Activated naive CD8-positive, alpha-beta T cell treated with anti-CD3 and anti-CD28 coated beads, Interleukin-2, amount 10 ng/mL, durations not matched to agents 7 days and 5 days (primary cell): Measurements from ENCODE around the gene FLRT1. TPM values are rescaled to one million over a fixed set of nuclear protein-coding genes. Genes with fewer than 3 reads are reported as not detected.
A peak's percentile ranks its signal among the peaks of the same experiment; 100 is the strongest.

Source experiments
- ATAC-seq: fragments of 150-1000 bp; cut with Tn5 transposase; one replicate; pipeline ENCODE4 v1.10.0; 2021; ENCODE audit warnings: low read depth, moderate library complexity
- POLR2A ChIA-PET: fragments of 350-600 bp; sonication (Branson Sonifier 250); formaldehyde crosslinking; loops from one replicate; lab custom pipeline; 2021; ENCODE audit warnings: antibody characterized with exemption; lab: Charles Lee
- DNase-seq: peaks from one replicate; pipeline ENCODE4 v3.0.0; 2021
- H3K27ac Mint-ChIP-seq: one replicate; pipeline ENCODE4 v1.8.0; 2022; ENCODE audit warnings: mild to moderate bottlenecking, mixed read lengths
- H3K27me3 Mint-ChIP-seq: one replicate; pipeline ENCODE4 v1.8.0; 2022; ENCODE audit warnings: mild to moderate bottlenecking, moderate library complexity, mixed read lengths
- H3K36me3 Mint-ChIP-seq: one replicate; pipeline ENCODE4 v1.8.0; 2021; ENCODE audit warnings: mild to moderate bottlenecking, mixed read lengths
- H3K4me1 Mint-ChIP-seq: one replicate; pipeline ENCODE4 v1.8.0; 2021; ENCODE audit warnings: mixed read lengths
- H3K4me3 Mint-ChIP-seq: one replicate; pipeline ENCODE4 v1.8.0; 2022; ENCODE audit warnings: mild to moderate bottlenecking, moderate library complexity, mixed read lengths
- H3K9me3 Mint-ChIP-seq: one replicate; pipeline ENCODE4 v1.8.0; 2021; ENCODE audit warnings: mixed read lengths
- total RNA-seq, 2 experiments: library from RNA; stranded (reverse); gene quantifications; one replicate each; pipeline ENCODE4 v1.2.3, GENCODE V29; 2021

FLRT1 gene
- total RNA-seq, 2 experiments from 2014 or later, result not detected

DNA sequence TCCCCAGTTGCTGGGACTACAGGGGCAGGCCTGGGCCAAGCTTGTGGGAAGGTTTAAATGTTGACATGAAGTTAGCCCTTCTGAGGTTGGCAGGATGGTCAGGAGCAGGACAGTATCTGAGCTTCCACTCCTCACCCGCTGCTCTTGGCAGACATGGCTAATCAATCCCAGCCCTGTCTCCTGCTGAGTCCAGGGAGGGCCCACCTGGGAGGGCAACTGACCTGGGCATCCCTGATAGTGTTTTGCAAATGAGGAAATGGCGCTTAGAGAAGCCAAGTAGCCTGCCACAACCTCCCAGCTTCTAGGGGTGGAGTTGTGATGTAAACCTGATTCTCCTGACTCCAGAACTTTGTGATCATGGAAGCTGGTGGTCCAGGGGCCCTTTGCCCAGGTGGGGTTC is 16.7 kb downstream of the FLRT1 start:
- H3K27ac Mint-ChIP-seq, result no peak overlapping the region
- ATAC-seq (no peak), DNase-seq (no peak)
- H3K4me3 Mint-ChIP-seq, result no peak overlapping the region
- POLR2A ChIA-PET, result no interaction called here
- no peaks in the 10 kb centered on the region for H3K27me3 Mint-ChIP-seq
- no peaks in the 10 kb centered on the region for H3K36me3 Mint-ChIP-seq
- no peaks in the 10 kb centered on the region for H3K4me1 Mint-ChIP-seq
- H3K9me3 Mint-ChIP-seq, result no peaks in the 10 kb centered on the region

DNA sequence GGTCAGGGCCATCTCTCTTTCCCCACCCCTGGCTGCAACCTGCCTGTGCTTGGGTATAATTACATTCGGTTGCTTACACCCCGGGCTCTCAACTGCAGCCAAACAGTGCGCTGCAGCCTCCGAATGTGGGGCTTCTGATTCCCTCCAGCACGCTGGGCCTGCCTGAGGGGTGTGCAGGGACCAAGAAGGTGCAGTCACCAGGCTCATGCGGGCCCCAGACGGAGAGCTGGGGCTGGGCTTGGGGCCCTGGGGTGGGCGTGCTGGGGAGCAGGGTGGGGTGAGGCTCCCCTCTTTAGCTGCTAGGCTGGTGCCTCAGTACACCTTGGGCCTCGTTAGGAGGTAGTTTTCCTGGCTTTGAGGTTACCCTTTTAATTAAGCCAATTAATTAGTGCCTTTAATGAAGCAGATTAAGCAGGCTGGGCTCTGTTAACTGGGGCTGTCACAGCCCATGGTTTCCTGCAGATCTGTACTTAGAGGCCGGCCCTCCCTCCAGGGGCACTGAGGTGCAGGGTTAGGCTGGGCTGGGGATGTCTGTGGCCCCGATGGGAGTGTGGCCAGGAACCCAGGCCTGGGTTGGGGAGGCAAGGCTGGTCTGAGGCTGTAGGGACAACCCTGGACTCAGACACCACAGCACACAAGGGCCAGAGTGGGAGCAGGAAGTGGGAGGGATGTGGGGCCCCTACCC is 17.3 kb downstream of the FLRT1 start:
- no peak overlapping the region for H3K4me3 Mint-ChIP-seq
- H3K27ac Mint-ChIP-seq, result no peak overlapping the region
- POLR2A ChIA-PET, result no interaction called here
- ATAC-seq, result no peak
- H3K9me3 Mint-ChIP-seq, result no peaks in the 10 kb centered on the region
- H3K4me1 Mint-ChIP-seq, result no peaks in the 10 kb centered on the region
- no peak for DNase-seq
- H3K36me3 Mint-ChIP-seq, result no peaks in the 10 kb centered on the region
- no peaks in the 10 kb centered on the region for H3K27me3 Mint-ChIP-seq

DNA sequence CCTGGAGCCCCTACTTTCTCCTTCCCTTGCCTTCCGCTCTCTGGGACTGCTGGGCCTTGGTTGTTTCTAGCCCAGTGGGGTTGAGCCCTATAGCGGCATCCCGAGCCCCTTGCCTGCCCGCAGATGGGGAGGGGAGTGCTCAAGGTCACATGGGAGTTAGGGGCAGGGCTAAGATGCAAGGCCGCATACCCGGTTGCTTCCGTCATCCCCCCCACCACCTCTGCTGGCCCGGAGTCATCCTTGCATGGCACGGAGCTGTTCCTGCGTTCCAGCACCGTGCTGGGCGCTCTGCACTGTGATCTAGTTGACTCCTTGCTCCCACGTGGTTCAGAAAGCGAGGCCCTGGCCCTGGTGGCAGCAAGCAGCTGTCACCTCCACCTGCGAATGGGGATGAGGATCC is 18.0 kb downstream of the FLRT1 start:
- no peaks in the 10 kb centered on the region for H3K4me1 Mint-ChIP-seq
- H3K4me3 Mint-ChIP-seq, result no peak overlapping the region
- no peaks in the 10 kb centered on the region for H3K27me3 Mint-ChIP-seq
- no peaks in the 10 kb centered on the region for H3K9me3 Mint-ChIP-seq
- H3K36me3 Mint-ChIP-seq, result no peaks in the 10 kb centered on the region
- no peak overlapping the region for H3K27ac Mint-ChIP-seq
- DNase-seq (no peak), ATAC-seq (no peak)
- POLR2A ChIA-PET, result no interaction called here

DNA sequence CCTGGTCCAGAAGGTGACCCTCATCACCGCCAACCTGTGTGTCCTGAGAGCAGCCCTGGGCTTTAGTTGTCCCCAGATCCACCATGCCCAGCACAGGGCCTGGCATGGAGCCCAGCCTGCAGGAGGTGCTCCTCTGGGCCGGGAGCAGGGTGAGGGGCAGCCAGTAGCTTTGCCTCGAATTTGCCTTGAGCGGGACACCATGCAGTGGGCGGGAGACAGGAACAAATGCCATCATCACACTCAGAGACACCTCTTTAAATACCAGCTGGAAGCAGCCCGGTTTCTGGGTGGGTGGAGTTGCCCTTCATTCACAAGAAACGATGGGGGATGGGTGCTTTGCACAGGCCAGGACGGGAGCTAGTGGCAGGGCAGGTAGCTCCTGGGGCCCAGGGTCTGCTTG is 19.3 kb downstream of the FLRT1 start:
- H3K4me1 Mint-ChIP-seq, result no peaks in the 10 kb centered on the region
- no peak overlapping the region for H3K27ac Mint-ChIP-seq
- ATAC-seq, result no peak

DNA sequence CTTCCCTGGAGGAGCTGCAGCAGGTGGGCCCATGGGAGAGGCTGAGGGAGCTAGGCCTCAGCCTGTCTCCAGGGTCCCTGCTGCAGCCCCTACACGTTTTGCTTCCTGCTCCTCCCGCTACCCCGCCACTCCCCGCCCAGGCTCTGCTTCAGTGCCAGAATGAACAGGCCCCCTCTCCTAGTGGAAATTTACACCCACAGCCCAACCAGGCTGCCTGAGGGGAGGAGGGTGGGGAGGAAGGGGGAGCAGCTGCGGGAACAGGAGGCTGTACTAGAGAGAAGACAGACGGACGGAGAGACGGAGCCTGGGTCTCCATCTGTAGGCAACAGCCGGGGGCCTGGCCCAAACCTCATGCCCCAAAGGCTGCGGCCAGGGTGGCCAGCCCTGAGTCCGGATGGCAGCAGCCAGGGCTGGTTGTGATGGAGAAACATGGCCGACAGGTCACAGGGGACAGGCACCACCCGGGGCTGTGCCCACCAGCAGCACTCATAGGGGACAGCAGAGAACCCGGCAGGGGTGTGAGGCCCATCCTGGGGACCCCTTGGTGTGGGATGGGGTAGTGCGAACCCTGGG is 20.6 kb downstream of the FLRT1 start:
- no peak overlapping the region for H3K27ac Mint-ChIP-seq

More for the DNA sequence above, 19.3 kb downstream of the FLRT1 start:
- Mint-ChIP-seq H3K36me3 (no peaks in the 10 kb centered on the region), H3K9me3 (no peaks in the 10 kb centered on the region), H3K4me3 (no peak overlapping the region), H3K27me3 (peaks cover 3% of the 10 kb centered on the region)
- POLR2A ChIA-PET, result no interaction called here
- no peak for DNase-seq

DNA sequence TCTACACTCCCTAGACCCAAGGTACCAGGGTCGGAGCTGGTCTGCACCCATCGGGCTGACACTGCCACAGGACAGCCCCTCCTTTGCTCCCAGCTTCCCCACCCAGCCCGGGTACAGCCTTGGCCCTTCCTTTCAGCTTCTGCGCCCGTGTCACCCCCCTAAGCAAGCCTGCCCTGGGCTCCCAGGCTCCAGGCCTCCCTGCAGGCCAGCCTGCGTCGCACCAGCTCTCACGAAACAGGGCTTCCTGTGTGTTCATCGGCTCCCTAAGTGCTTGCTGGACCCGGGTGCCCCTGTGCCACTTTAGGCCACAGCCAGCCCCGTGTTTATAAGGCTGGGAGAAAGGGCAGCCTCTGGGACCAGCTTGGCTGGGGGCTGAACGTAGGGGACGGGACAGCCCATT is 21.1 kb downstream of the FLRT1 start:
- POLR2A ChIA-PET, result no interaction called here
- H3K27ac Mint-ChIP-seq, result no peak overlapping the region
- H3K4me3 Mint-ChIP-seq, result no peak overlapping the region
- H3K36me3 Mint-ChIP-seq, result no peaks in the 10 kb centered on the region
- H3K27me3 Mint-ChIP-seq, result peaks cover 16% of the 10 kb centered on the region
- peaks cover 6% of the 10 kb centered on the region for H3K4me1 Mint-ChIP-seq
- DNase-seq (no peak), ATAC-seq (no peak)
- H3K9me3 Mint-ChIP-seq, result no peaks in the 10 kb centered on the region

More for the DNA sequence above, 20.6 kb downstream of the FLRT1 start:
- ATAC-seq (no peak), DNase-seq (no peak)
- POLR2A ChIA-PET, result no interaction called here
- H3K9me3 Mint-ChIP-seq, result no peaks in the 10 kb centered on the region
- H3K4me1 Mint-ChIP-seq, result peaks cover 4% of the 10 kb centered on the region
- H3K27me3 Mint-ChIP-seq, result peaks cover 10% of the 10 kb centered on the region
- H3K4me3 Mint-ChIP-seq, result no peak overlapping the region
- no peaks in the 10 kb centered on the region for H3K36me3 Mint-ChIP-seq

DNA sequence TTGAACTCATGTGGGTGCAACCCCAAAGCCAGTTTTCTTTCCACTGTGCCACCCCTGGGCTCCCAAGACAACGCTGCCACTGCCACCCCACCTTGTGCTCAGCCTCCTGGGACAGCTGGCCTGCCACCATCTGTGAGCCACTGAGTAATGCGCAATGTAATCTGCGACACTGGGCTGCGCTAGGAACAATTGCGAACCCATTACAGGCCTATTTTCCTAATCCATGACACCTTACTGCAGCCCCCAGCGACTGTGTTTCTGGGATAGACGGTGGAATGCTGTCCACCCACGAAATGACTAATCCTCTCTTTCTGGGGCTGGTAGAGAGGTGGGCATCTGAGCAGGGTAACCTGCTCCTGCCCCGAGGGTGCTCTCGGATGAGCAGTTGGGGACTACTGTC is 22.2 kb downstream of the FLRT1 start:
- H3K27me3 Mint-ChIP-seq, result peaks cover 22% of the 10 kb centered on the region

DNA sequence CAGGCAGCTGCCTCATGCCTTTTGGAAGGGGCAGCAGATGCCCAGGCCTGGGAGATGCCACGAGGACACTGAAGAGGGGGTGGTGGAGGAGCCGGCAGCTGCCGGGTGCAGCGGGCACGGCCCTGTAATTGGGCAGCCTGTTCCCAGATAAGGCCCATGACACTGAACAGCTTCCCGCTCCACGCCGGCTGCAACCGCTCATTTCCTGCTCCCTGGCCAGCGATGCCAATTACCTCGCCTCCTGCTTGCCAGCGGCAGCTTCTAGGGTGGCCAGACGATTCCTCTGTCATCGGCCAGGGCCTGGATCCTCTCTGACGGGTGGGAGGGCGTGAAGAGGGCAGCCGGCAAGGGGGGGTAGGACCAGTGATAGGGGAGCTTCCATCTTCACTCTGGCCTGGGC is 22.8 kb downstream of the FLRT1 start:
- peaks cover 24% of the 10 kb centered on the region for H3K27me3 Mint-ChIP-seq
- POLR2A ChIA-PET, result no interaction called here
- H3K36me3 Mint-ChIP-seq, result no peaks in the 10 kb centered on the region
- peaks cover 6% of the 10 kb centered on the region for H3K4me1 Mint-ChIP-seq
- H3K4me3 Mint-ChIP-seq, result no peak overlapping the region
- ATAC-seq (no peak), DNase-seq (no peak)
- no peak overlapping the region for H3K27ac Mint-ChIP-seq
- H3K9me3 Mint-ChIP-seq, result no peaks in the 10 kb centered on the region

More for the DNA sequence above, 22.2 kb downstream of the FLRT1 start:
- ATAC-seq (no peak), DNase-seq (no peak)
- H3K9me3 Mint-ChIP-seq, result no peaks in the 10 kb centered on the region
- H3K4me1 Mint-ChIP-seq, result peaks cover 6% of the 10 kb centered on the region
- POLR2A ChIA-PET, result no interaction called here
- H3K36me3 Mint-ChIP-seq, result no peaks in the 10 kb centered on the region
- no peak overlapping the region for H3K27ac Mint-ChIP-seq
- H3K4me3 Mint-ChIP-seq, result no peak overlapping the region

DNA sequence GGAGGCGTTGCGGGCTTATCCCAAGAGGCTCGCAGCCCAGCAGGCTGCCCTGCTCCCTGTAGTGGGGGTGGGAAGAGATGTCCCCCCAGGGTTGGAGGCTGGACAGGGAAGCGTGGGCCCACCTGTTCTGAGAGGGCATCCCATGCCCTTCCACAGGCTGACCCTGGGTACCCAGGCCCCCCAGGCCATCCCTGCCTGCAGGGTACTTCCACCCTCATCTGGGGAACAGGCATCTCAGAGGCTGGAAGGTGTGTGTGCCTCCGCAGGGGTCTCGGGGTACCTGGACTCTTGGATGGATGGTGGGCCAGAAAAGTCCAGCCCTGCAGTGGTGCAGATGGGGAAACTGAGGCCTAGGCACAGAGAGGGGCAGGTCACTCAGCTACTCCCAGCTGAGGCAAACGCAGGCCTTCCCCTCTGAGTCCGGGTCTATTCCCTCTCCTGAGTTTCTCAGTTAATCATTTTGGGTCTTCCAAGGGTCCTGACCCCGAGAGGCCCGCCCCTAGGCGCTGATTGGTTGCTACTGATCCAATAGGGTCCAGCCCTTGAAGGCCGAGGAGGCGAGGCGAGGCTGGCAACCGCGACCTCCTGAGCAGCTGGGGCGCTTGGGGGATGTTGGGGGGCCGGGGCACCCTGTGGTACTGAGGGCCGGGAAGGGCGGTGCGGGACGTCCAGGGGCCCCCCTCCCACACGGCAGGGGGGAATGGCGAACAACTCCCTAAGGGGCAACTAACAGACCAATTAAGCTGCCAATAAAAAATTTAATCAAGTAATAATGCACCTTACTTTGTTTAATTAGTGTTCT is 23.8 kb downstream of the FLRT1 start:
- no peak overlapping the region for H3K4me3 Mint-ChIP-seq
- no peaks in the 10 kb centered on the region for H3K9me3 Mint-ChIP-seq
- peaks cover 6% of the 10 kb centered on the region for H3K4me1 Mint-ChIP-seq
- POLR2A ChIA-PET, result no interaction called here
- ATAC-seq (no peak), DNase-seq (no peak)
- no peak overlapping the region for H3K27ac Mint-ChIP-seq
- H3K36me3 Mint-ChIP-seq, result no peaks in the 10 kb centered on the region
- H3K27me3 Mint-ChIP-seq, result peaks cover 24% of the 10 kb centered on the region

DNA sequence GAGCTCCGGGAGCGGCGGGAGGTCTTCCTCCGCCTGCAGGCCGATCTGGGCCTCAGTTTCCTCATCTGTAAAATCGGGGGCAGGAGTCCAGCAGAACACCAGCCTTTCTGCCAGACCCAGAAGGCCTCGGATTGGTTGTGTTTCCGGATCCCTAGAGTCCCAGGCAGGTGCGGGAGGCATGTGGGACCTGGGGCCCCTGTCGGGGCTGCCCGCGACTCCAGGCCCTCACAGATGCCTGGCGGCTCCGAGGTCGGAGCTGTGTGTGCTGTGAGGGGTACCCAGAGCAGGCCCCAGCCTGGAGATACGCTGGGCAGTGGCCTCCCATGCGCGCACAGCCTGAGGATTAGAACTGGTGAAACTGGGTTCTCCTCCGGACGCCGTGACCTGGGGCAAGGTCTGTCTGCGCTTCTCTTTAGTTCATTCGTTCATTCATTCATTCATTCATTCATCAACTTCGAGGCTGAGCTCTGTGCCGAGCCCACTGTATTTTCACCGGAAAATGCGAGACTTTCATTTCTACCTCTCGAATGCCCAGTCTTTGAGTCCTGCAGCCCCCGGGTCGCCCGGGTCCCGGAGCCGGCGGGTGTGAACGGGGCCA is 24.6 kb downstream of the FLRT1 start:
- Mint-ChIP-seq H3K4me1 (peaks cover 6% of the 10 kb centered on the region), H3K36me3 (no peaks in the 10 kb centered on the region), H3K27ac (no peak overlapping the region), H3K27me3 (peaks cover 24% of the 10 kb centered on the region), H3K4me3 (peak overlapping the region; percentile 64), H3K9me3 (no peaks in the 10 kb centered on the region)
- no peak for DNase-seq
- ATAC-seq, result no peak
- POLR2A ChIA-PET, result no interaction called here

DNA sequence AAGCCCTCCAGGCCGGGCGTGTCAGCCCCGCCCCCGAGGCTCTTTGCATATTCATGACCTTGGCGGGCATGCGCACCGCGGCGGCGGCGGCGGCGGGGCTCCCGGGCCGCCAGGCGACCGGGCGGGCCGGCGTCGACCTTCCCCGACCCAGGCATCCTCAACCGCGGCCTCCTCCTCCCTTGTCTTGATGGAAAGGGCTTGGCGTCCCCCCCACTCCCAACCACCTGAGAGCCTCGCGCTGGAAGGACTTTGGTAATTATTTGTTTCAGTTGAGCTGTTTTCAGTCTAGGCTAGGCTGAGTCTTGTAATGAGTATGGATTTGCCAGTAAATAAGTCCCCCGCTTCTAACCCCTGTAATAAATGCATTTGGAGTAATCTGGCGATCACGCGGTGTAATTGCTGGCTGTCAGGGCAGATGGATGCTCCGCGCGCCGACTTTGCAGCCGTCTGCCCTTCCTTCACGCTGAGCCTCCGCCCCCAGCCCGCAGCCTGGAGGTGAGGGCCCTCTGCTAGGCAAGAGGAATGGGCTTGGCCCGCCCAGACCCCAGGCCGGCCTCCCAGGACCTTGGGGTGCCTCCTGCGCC is 25.2 kb downstream of the FLRT1 start:
- POLR2A ChIA-PET, result interaction anchor here (0.6 to 0.7 kb wide), 2 partner anchors 13 to 365 kb away, joined by 4 read pairs; no protein-coding TSS in a partner anchor
- peaks cover 24% of the 10 kb centered on the region for H3K27me3 Mint-ChIP-seq
- H3K4me3 Mint-ChIP-seq, result peak overlapping the region; percentile 82
- ATAC-seq (peak; percentile 84), DNase-seq (peak; percentile 79)
- H3K27ac Mint-ChIP-seq, result no peak overlapping the region
- H3K4me1 Mint-ChIP-seq, result peaks cover 6% of the 10 kb centered on the region
- no peaks in the 10 kb centered on the region for H3K9me3 Mint-ChIP-seq
- H3K36me3 Mint-ChIP-seq, result no peaks in the 10 kb centered on the region

DNA sequence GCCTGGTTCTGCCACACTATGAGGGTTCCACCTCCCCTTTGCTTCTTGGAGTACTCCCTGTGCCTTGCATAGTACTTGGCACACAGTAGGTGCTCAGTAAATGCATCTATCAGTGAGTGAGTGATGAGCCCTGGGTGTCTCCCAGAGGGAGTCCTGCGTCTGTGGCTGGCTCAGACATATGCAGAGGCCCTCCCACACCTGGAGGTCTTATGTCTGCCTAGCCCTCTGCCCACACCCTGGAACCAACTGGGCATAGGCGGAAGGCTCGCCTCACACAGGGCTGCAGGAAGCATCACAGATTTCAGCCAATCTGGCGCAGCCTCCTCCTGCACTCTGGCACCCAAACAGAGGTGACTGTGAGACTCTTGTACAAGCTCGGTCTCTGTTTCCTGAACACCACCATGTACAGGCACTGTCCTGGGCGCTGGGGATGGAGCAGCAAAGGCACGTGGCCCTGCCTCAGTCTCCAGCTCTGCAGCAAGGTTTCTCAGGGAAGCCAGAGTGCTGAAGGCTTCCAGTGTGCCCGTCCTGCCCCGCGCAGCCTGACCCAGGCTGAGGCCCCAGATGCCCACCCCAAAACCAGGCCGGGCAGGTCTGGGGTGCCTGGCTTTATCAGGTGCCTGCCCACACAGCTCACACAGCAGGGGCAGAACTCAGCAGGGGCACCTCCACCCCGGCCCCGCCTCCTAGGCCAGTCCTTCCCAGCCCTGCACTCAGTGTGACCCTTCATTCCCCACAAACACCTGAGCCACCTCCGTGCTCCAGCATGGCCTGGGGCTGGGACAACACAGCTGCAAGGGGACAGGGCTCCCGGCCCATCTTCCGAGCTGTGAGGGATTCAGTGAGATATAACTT is 26.7 kb downstream of the FLRT1 start:
- Mint-ChIP-seq H3K9me3 (no peaks in the 10 kb centered on the region), H3K27ac (no peak overlapping the region), H3K36me3 (no peaks in the 10 kb centered on the region), H3K27me3 (peaks cover 25% of the 10 kb centered on the region), H3K4me1 (peaks cover 7% of the 10 kb centered on the region), H3K4me3 (no peak overlapping the region)
- ATAC-seq (no peak), DNase-seq (no peak)
- POLR2A ChIA-PET, result no interaction called here
